ENCODE measurements around the gene ASB2. TPM values are rescaled to one million over a fixed set of nuclear protein-coding genes. Genes with fewer than 3 reads are reported as not detected.

ASB2 gene
- total and polyA plus RNA-seq, 4 donors: 0.50 to 4.0 (median 1.8) TPM

DNA sequence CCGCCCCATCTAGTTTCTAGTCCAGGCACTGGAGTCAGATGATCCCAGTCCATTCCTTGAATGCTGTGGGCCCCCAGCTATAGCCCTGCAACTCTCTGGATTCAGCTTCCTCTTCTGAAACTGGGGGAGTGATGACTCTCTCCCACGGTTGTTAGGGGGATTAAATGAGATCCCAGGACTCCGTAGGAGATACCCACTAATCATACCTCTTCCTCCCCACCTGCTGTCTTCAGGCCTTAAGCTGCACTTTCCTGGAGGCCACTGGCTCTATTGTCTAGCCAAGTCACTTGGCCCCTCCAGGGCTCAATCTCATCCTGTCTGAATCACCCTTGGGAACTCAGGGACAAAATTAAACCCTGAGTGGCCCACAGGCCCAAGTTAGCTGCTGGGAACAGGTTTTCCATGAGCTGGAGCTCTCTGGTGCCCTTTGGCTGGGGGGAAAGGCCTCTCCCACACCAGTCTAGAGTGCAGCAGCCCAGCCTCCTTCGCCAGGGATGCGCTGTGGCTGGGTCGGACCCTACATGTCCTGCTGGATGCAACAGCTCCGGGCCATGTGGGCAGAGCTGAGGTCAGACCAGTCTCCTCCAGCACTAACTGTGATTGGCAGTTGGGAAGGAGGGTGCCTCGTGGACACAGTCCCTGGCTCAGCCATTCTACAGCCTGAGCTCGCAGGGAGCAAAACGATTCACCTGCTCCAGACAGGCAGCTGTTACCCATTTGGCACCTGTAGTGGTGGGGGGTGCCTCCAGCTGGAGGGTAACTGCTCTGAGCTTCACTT is 6.0 kb upstream of the ASB2 start:
- H3K27ac ChIP-seq (ENCODE audit: low read depth, low read length): no peak overlapping the region
- H3K4me1 ChIP-seq (ENCODE audit: control insufficient read depth, insufficient read depth, low read length): peaks cover 12% of the 10 kb centered on the region
- no peaks in the 10 kb centered on the region for H3K9me3 ChIP-seq (ENCODE audit: control insufficient read depth, insufficient read depth, low read length)
- 79% methylated on average over 6 of the region's 10 CpGs for WGBS (ENCODE audit: insufficient coverage)
- DNase-seq (ENCODE audit: low read depth in 4 of 6, low spot score in 6 of 6): no peak
- H3K4me3 ChIP-seq (ENCODE audit: low read depth, low read length): no peak overlapping the region
- no peaks in the 10 kb centered on the region for H3K27me3 ChIP-seq (ENCODE audit: control insufficient read depth, insufficient read depth, low read length)
- no peaks in the 10 kb centered on the region for H3K36me3 ChIP-seq (ENCODE audit: control insufficient read depth, insufficient read depth, low read length)

DNA sequence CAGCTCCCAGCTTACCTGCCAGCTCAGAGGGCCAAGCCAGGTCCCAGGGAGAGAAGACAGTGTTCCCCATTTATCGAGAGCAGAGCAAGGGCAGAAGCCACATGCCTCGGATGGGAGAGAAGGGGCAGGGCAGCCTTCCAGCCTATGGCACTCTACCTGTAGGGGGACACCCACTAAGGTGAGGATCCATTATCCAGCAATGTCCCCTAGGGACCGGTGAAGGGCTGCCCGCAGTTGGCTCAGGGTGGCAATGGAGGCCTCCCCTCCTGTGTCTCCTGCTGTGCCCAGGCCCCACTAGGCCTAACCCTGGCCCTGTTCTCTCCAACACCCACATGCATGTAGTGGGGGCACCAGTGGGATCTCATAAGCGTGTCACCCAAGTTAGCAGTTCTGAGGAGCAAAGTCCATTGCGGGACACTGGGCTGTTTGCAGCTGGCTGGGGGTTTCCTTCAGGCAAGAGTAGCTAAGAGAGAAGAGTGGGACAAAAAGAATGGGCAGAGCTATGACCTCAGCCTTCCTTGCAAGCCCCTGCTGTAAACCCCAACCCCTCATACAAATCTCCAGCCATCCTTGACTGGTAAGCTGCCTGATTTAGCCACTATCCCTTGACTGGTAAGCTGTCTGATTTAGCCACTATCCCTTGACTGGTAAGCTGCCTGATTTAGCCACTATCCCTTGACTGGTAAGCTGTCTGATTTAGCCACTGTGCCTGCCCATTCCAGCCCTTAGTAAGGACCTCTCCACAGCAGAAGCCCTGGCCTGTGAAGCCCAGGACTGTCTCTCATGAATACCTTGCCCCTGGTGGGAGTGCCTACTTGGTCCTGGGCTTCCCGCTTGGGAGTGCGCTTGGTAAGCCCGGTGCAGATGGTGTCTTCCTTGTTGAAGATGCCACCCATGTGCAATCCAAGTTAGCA is 5.2 kb upstream of the ASB2 start:
- Histone ChIP-seq H3K36me3 (ENCODE audit: control insufficient read depth, insufficient read depth, low read length) (no peaks in the 10 kb centered on the region), H3K4me3 (ENCODE audit: low read depth, low read length) (no peak overlapping the region), H3K4me1 (ENCODE audit: control insufficient read depth, insufficient read depth, low read length) (peaks cover 13% of the 10 kb centered on the region), H3K27ac (ENCODE audit: low read depth, low read length) (no peak overlapping the region), H3K27me3 (ENCODE audit: control insufficient read depth, insufficient read depth, low read length) (no peaks in the 10 kb centered on the region), H3K9me3 (ENCODE audit: control insufficient read depth, insufficient read depth, low read length) (no peaks in the 10 kb centered on the region)
- no peak for DNase-seq (ENCODE audit: low read depth in 4 of 6, low spot score in 6 of 6)
- WGBS (ENCODE audit: insufficient coverage): 95% methylated on average over 7 of the region's 9 CpGs

DNA sequence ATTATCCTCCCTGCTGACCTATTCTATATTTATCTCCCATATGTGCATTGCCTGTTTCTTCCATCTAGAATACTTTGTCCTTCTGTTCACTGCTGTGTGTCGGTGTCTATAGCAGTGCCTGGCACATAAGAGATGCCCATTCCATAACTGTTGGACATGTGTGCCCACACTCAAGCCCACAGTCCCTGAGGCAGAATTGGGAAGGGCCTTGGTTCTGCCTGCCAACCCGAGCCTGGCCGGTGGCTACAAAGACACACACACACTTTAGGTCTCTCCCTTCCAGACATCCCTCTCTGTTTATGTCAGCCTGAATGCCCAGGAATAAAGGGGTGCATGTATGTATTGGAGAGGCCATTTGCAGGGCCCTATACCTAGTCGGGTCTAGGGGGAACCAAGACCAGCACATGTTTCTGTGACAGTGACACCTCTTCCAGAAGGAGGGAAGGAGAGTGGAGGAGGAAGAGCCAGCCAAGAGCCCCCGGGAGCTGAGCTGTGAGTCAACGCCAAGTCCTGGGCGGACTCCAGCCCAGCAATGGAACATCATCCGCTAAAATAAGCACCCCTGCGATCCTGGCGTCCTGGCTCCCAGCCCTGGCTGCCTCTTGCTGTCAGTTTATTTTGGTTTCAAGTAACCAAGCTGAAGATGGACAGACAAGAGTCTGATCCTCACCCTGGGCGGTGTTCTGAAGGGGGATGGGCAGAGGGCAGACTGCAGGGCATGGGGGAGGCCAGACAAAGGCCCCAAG is 4.3 kb upstream of the ASB2 start:
- 58% methylated on average over 8 of the region's 11 CpGs for WGBS (ENCODE audit: insufficient coverage)
- Histone ChIP-seq H3K4me3 (ENCODE audit: low read depth, low read length) (no peak overlapping the region), H3K36me3 (ENCODE audit: control insufficient read depth, insufficient read depth, low read length) (no peaks in the 10 kb centered on the region), H3K9me3 (ENCODE audit: control insufficient read depth, insufficient read depth, low read length) (no peaks in the 10 kb centered on the region), H3K27me3 (ENCODE audit: control insufficient read depth, insufficient read depth, low read length) (no peaks in the 10 kb centered on the region), H3K27ac (ENCODE audit: low read depth, low read length) (no peak overlapping the region), H3K4me1 (ENCODE audit: control insufficient read depth, insufficient read depth, low read length) (peaks cover 20% of the 10 kb centered on the region)
- peak in 2 of 6 donors; percentile 15 to 80 for DNase-seq (ENCODE audit: low read depth in 4 of 6, low spot score in 6 of 6)

DNA sequence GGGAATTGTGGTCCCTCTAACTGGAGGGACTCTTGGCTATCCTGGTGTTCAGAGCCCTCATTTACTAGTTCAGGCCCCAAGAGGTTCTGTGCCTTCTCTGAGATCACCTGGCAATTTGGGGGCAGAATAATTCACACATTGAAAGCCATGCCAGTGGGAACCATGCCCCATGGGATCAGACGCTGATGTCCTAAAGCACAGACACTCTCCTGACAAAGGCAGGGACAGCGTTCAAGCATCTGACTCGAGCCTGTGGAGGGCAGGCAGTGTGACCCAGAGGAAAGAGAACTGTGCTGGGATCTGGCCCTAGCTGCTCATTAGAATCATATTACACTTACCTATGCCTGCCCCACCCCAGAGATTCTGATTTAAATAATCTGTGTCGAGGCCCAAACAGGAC is 2.4 kb upstream of the ASB2 start:
- H3K4me1 ChIP-seq (ENCODE audit: control insufficient read depth, insufficient read depth, low read length): peaks cover 33% of the 10 kb centered on the region
- no peaks in the 10 kb centered on the region for H3K27me3 ChIP-seq (ENCODE audit: control insufficient read depth, insufficient read depth, low read length)
- 74% methylated on average over 4 of the region's 4 CpGs for WGBS (ENCODE audit: insufficient coverage)
- no peak overlapping the region for H3K27ac ChIP-seq (ENCODE audit: low read depth, low read length)
- no peaks in the 10 kb centered on the region for H3K36me3 ChIP-seq (ENCODE audit: control insufficient read depth, insufficient read depth, low read length)
- no peaks in the 10 kb centered on the region for H3K9me3 ChIP-seq (ENCODE audit: control insufficient read depth, insufficient read depth, low read length)
- no peak overlapping the region for H3K4me3 ChIP-seq (ENCODE audit: low read depth, low read length)
- no peak for DNase-seq (ENCODE audit: low read depth in 4 of 6, low spot score in 6 of 6)

DNA sequence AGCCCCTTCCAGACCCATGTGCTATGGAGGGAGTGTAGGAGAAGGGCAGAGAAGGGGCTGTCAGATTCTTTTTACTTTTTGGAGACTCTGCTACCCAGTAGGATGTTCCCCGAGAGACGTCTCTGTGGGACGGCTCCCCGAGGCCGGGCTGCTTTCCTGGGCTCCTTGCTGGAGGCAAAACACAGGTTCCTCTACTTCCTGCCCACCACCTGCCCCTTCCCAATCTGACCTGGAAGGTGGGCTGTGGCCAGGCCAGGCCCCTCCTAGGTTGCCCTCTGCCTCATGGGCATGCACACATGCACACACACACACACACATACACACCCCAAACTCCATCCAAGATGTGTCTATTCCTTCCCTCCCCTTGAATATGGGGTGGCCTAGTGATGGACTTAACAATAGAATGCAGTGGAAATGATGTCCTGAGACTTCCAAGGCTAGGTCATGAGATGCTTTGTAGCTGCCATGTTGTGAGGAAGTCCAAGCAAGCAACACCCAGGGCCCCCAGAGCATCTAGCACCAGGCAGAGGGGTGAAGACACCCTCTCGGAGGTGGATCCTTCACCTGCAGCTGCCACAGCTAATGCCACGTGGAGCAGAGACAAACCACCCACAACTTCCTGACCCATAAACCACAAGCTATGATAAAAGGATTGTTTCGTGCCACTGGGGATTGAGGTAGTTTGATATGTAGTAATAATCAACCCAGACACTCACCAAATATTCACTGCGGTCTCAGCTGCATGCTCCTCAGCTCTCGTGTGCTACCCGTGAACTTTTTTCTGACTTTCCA is 1.6 kb upstream of the ASB2 start:
- 96% methylated on average over 7 of the region's 11 CpGs for WGBS (ENCODE audit: insufficient coverage)
- H3K27me3 ChIP-seq (ENCODE audit: control insufficient read depth, insufficient read depth, low read length): no peaks in the 10 kb centered on the region
- H3K9me3 ChIP-seq (ENCODE audit: control insufficient read depth, insufficient read depth, low read length): no peaks in the 10 kb centered on the region
- peaks cover 33% of the 10 kb centered on the region for H3K4me1 ChIP-seq (ENCODE audit: control insufficient read depth, insufficient read depth, low read length)
- no peak for DNase-seq (ENCODE audit: low read depth in 4 of 6, low spot score in 6 of 6)
- H3K36me3 ChIP-seq (ENCODE audit: control insufficient read depth, insufficient read depth, low read length): no peaks in the 10 kb centered on the region
- no peak overlapping the region for H3K27ac ChIP-seq (ENCODE audit: low read depth, low read length)
- H3K4me3 ChIP-seq (ENCODE audit: low read depth, low read length): no peak overlapping the region

DNA sequence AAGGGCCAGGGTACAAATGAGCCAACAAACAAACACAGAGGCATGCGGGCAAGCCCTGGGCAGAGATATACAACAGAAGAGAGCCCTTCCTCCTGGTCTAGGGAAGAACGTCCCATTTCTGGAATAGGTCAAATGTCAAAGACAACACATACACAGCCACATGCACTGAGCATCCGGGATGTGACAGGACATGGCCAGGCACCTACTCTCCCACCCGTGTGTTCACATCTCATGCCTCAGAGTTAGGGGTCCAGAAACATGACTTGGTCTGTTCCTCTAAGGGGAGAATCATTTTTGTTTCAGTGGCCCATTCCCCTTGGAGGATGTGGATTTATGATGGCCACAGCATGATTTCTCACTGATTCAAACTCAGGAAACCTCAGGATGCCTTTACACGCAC is 801 bp upstream of the ASB2 start:
- no peak for DNase-seq (ENCODE audit: low read depth in 4 of 6, low spot score in 6 of 6)
- 100% methylated on average over 3 of the region's 5 CpGs for WGBS (ENCODE audit: insufficient coverage)
- Histone ChIP-seq H3K4me1 (ENCODE audit: control insufficient read depth, insufficient read depth, low read length) (peaks cover 33% of the 10 kb centered on the region), H3K9me3 (ENCODE audit: control insufficient read depth, insufficient read depth, low read length) (no peaks in the 10 kb centered on the region), H3K27ac (ENCODE audit: low read depth, low read length) (no peak overlapping the region), H3K36me3 (ENCODE audit: control insufficient read depth, insufficient read depth, low read length) (no peaks in the 10 kb centered on the region), H3K4me3 (ENCODE audit: low read depth, low read length) (no peak overlapping the region), H3K27me3 (ENCODE audit: control insufficient read depth, insufficient read depth, low read length) (no peaks in the 10 kb centered on the region)

DNA sequence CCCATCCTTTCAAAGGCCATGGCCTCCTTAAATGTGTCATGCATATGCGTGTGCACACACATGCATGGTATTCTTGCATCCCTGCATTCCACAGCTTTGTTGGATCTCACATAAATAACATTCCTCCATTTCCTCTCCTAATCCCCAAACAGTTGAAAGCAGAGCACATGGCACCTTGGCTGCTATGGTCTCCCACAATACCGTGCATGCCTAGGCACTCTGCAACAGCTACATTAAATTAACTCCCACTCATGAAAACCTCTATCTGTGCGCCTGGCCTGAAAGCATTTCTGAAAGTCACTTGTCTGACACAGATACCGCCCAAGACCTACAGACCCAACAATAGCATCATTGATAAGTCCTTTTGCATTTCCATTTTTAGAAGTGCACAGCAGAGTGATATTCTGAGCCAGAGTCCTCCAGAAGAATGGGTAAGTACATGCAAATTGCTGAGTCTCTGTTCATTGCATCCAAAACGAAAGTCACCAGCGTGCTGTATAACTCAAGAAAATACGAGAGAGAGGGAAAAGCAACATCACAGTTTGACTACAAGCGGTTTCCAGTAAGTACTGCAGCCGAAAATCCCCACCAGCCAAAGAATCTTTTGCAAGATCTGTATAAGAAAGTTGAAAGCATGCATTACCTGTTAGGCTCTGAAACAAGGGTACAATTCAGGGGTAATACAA is 436 bp downstream of the ASB2 start:
- Histone ChIP-seq H3K4me3 (ENCODE audit: low read depth, low read length) (peak overlapping the region; percentile 12), H3K4me1 (ENCODE audit: control insufficient read depth, insufficient read depth, low read length) (peaks cover 29% of the 10 kb centered on the region), H3K36me3 (ENCODE audit: control insufficient read depth, insufficient read depth, low read length) (no peaks in the 10 kb centered on the region), H3K27ac (ENCODE audit: low read depth, low read length) (peak overlapping the region; percentile 15), H3K9me3 (ENCODE audit: control insufficient read depth, insufficient read depth, low read length) (no peaks in the 10 kb centered on the region), H3K27me3 (ENCODE audit: control insufficient read depth, insufficient read depth, low read length) (no peaks in the 10 kb centered on the region)
- DNase-seq (ENCODE audit: low read depth in 4 of 6, low spot score in 6 of 6): peak in 2 of 6 donors; percentile 10 to 41
- 49% methylated on average over 7 of the region's 9 CpGs for WGBS (ENCODE audit: insufficient coverage)

DNA sequence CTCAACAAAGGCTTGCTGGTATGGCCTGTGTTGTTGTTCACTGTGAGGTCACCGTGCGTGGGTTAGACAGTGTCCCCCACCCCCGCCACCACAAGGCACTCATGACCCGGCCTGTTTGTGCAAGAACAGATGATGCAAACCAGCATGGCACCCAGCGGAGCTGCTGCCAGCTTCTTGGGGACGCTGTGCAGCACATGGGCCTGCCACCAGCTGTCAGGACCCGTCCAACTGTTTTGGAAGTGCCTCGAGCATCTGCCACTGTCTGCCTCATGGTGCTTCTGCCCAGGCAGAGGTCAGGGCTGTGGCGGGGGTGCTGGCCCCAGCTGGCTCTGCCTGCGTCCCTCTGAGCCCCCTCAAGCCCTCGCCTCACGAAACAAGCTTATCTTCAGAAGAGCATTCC is 1.5 kb downstream of the ASB2 start:
- no peak overlapping the region for H3K27ac ChIP-seq (ENCODE audit: low read depth, low read length)
- no peaks in the 10 kb centered on the region for H3K27me3 ChIP-seq (ENCODE audit: control insufficient read depth, insufficient read depth, low read length)
- 88% methylated on average over 12 of the region's 12 CpGs for whole genome bisulfite sequencing (ENCODE audit: insufficient coverage)
- DNase-seq (ENCODE audit: low read depth in 4 of 6, low spot score in 6 of 6): no peak
- no peak overlapping the region for H3K4me3 ChIP-seq (ENCODE audit: low read depth, low read length)
- H3K36me3 ChIP-seq (ENCODE audit: control insufficient read depth, insufficient read depth, low read length): no peaks in the 10 kb centered on the region
- no peaks in the 10 kb centered on the region for H3K9me3 ChIP-seq (ENCODE audit: control insufficient read depth, insufficient read depth, low read length)
- peaks cover 24% of the 10 kb centered on the region for H3K4me1 ChIP-seq (ENCODE audit: control insufficient read depth, insufficient read depth, low read length)

All from spinal cord (tissue), 10 donors.